ENCODE data around the gene ATOX1.

ATOX1 gene

GRCh38 chr5:151770383-151771258 is 12.2 kb upstream of the ATOX1 start:
- peak overlapping the region; percentile 59 for H3K4me3 ChIP-seq (ENCODE audit: low read length)
- peak; percentile 49 for DNase-seq (ENCODE audit: low read depth)
- TF ChIP-seq, protein P1, sequence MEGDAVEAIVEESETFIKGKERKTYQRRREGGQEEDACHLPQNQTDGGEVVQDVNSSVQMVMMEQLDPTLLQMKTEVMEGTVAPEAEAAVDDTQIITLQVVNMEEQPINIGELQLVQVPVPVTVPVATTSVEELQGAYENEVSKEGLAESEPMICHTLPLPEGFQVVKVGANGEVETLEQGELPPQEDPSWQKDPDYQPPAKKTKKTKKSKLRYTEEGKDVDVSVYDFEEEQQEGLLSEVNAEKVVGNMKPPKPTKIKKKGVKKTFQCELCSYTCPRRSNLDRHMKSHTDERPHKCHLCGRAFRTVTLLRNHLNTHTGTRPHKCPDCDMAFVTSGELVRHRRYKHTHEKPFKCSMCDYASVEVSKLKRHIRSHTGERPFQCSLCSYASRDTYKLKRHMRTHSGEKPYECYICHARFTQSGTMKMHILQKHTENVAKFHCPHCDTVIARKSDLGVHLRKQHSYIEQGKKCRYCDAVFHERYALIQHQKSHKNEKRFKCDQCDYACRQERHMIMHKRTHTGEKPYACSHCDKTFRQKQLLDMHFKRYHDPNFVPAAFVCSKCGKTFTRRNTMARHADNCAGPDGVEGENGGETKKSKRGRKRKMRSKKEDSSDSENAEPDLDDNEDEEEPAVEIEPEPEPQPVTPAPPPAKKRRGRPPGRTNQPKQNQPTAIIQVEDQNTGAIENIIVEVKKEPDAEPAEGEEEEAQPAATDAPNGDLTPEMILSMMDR (IDR thresholded peaks at IDR 0.05; ENCODE audit: insufficient read depth, low read depth, low read length, missing control alignments) = no peak

DNA sequence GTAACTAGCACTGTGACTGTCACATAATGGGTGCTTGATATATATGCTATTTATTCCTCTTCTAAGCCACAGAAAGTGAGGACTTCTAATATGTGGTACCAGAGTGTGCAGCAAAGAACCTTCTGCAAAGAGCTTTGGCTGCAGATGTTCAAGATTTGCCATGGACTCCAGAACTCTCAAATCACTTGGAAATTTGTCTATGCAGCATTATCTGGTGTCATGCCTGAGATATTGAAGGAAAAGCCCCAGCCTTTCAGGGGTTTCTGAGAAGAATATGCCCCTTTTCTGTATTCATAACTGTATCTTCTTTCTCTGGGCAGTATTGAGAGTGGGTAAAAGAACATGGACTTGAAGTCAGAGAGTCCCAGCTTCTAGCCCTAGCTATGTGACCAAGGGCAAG is 8.5 kb upstream of the ATOX1 start:
- TF ChIP-seq, protein P1 (IDR thresholded peaks at IDR 0.05; ENCODE audit: insufficient read depth, low read depth, low read length, missing control alignments) = no peak
- H3K4me3 ChIP-seq (ENCODE audit: low read length) = no peak overlapping the region
- no peak for DNase-seq (ENCODE audit: low read depth)

DNA sequence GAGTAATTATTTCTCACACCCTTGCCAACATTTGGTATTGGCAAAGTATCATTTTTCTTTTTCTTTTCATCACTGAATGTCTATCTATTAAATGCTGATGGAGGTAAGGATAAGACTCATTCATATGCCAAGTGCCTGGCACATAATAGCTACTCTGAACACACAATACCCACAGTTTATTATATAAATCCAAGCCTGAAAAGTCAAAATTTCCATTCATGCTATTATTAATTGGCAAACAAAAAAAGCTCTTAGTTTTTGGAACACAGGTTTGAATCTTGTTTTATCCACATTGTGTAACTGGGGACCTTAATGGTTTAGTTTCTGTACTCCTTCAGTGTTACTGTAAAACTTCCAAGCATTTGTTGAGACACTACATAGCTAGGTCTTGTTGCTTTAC is 6.4 kb upstream of the ATOX1 start:
- DNase-seq (ENCODE audit: low read depth) = no peak
- H3K4me3 ChIP-seq (ENCODE audit: low read length) = no peak overlapping the region
- TF ChIP-seq, protein P1 (IDR thresholded peaks at IDR 0.05; ENCODE audit: insufficient read depth, low read depth, low read length, missing control alignments) = no peak

- DNase-seq (ENCODE audit: low read depth) = no peak
- H3K4me3 ChIP-seq (ENCODE audit: low read length) = peak overlapping the region; percentile 93
- TF ChIP-seq, protein P1 (IDR thresholded peaks at IDR 0.05; ENCODE audit: insufficient read depth, low read depth, low read length, missing control alignments) = no peak
Measured at GRCh38 chr5:151758141-151758429, 346 bp downstream of the ATOX1 start.

- peak overlapping the region; percentile 93 for H3K4me3 ChIP-seq (ENCODE audit: low read length)
- TF ChIP-seq, protein P1 (IDR thresholded peaks at IDR 0.05; ENCODE audit: insufficient read depth, low read depth, low read length, missing control alignments) = no peak
- DNase-seq (ENCODE audit: low read depth) = peak; percentile 64
Measured at GRCh38 chr5:151757233-151758140, 944 bp downstream of the ATOX1 start.

DNA sequence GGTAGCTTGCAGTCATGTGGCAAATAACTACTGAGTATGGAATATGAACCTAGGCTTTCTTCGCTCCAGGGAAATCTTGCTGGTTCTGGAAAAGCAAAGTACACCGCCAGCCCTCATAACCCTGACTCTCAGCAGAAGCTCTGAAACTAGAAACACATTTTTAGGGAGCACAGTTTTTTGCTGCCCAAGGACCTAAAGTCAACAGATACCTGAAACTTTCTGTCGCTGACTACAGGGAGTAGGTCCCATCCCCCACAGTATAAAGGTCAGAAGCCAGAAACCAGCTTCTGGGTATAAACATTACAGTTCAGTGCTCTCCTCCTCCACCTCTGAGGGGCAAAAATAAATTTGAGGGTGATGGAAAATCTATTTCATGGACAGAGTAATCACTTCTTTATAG is 3.0 kb downstream of the ATOX1 start:
- TF ChIP-seq, protein P1 (IDR thresholded peaks at IDR 0.05; ENCODE audit: insufficient read depth, low read depth, low read length, missing control alignments) = no peak
- no peak for DNase-seq (ENCODE audit: low read depth)
- H3K4me3 ChIP-seq (ENCODE audit: low read length) = no peak overlapping the region

Data from epithelial cell of esophagus (primary cell).